SIG-M5 treated with dmso at 0.1 percent for 504 hours (cell line): Measurements from ENCODE around the gene SERHL2.
"Not testable (repeated sequence)": the region's sequence is repeated elsewhere in the genome, so short reads cannot be mapped to it uniquely, and the experiment has no call there.

Source experiments
- DNase-seq: peaks from one replicate; lab custom pipeline; 2025; ENCODE audit not compliant: unreplicated experiment; lab: John Stamatoyannopoulos, UW

SERHL2 gene, protein sequence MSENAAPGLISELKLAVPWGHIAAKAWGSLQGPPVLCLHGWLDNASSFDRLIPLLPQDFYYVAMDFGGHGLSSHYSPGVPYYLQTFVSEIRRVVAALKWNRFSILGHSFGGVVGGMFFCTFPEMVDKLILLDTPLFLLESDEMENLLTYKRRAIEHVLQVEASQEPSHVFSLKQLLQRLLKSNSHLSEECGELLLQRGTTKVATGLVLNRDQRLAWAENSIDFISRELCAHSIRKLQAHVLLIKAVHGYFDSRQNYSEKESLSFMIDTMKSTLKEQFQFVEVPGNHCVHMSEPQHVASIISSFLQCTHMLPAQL

DNA sequence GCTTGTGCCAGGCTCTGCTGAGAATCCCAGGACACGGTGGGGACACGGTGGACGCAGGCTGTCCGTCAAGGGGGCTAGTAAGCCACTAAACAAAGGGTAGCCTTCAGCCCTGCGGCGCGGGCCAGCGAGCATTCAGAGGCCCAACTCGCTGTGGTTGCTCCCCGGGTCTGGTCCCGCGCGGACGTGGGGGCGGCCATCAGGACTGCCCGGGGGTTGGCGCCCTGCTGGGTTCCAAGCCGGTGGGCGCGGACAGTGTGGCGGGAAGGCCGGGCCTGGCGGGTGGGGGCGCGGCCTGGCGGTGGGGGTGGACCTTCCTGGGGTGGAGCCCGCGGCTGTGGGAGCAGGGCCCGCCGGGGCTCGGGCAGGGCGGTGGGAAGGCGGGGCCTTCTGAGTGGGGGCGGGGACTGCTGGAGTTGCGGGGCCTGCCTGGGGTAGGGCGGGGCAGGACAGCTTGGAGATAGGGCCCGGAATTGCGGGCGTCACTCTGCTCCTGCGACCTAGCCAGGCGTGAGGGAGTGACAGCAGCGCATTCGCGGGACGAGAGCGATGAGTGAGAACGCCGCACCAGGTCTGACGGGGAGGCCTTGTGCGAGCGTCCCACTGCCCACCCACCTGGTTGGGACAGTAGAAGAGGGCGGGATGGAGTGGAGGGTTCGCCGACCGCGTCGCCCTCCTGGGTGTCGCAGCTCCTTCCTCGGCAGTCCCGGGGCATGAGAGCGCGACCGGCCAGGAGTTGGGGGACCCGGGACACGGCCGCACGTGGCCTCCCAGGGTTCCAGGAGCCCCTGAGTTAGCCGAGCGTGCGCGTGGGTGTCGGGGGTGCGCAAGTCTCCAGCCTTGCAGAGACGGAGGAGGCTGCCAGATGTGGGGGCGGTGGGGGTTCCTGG is at the start of gene SERHL2:
Gene SERHL2, plus strand, starts transcription at position 482 of the 887 bp plus-strand sequence. Its CDS starts 65 bp downstream, at position 547.
- peak; percentile 36 for DNase-seq

DNA sequence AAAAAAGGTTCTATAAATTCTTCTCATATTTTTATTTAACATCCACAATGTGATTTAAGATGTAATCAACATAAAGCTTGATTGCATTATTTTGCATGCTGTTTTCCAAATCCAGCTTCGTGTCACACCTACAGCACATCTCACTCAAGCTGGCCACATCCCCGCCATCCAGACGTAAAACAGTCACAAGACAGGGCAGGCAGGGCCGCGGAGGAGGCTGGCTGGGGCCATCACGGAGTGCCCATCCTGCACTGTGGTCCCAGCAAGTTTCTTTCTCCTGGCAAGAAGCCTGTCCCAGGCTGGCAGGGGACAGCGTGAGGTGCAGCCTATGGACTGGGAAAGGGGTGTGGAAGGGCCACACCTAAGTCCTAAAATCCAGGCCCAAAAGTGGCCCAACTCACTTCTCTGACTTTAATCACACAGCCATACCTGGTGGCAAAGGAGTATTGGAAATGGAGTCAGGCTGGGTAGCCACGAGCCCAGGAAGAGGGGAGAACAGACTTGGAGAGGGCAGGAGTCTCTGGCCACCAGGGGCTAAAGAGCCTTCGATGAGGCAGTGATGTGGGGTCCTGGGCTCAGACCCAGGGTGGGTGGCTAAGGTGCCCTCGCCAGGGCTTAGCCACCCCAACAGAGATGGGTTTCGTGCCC is 45.3 kb upstream of the SERHL2 start:
- not testable (repeated sequence) for DNase-seq

DNA sequence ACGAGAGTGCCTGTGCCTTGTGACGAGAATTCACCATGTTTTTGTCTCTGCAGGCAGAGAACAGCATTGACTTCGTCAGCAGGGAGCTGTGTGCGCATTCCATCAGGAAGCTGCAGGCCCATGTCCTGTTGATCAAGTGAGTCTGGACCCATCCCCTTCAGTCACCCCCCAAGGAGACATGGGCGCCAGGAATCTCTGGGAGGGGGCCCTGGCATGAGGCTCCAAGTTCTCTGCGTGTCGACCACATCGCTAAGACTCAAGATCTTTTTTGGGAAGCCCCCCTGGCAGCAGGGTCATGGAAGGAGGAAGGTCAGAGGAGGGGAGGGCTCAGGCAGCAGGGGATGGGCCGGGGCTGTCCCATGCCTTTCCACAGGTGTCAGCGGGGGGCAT is 44.8 kb upstream of the SERHL2 start:
- DNase-seq, result not testable (repeated sequence)

DNA sequence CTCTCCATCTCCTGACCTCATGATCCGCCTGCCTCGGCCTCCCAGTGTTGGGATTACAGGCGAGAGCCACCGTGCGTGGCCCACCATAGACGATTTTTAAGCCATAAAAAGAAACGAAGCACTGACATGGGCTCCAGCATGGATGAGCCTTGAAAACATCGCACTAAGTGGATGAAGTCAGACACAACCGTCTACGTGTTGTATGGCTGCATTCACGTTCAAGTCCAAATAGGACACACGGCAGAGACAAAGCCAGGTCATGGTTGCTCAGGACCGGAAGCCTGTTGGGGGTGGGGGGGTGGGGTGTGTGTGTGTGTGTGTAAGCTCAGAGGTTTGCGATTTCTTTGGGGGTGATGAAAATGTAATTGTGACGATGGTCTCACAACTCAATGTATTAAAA is 44.2 kb upstream of the SERHL2 start:
- DNase-seq, result no peak

DNA sequence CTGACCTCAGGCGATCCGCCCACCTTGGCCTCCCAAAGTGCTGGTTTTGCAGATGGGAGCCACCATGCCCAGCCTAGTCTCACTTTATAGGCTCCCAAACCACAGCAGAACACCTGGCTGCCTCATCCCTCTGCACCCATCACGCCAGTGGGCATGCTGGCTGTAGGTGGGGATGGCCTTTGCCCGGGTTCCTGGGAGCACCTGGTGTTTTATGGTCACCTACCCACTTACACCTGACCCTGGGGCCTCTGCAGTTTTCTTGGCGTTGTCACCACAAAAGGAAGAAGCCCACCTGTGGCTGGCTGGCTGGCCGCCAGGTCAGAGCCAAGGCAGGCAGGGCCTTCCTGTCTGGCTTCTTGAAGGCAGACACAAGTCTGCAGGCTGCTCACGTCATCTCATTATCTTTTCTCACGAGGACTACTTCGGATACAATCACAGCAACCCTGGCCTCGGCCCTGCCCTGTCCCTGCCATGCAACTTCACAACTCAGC is 42.3 kb upstream of the SERHL2 start:
- no peak for DNase-seq

DNA sequence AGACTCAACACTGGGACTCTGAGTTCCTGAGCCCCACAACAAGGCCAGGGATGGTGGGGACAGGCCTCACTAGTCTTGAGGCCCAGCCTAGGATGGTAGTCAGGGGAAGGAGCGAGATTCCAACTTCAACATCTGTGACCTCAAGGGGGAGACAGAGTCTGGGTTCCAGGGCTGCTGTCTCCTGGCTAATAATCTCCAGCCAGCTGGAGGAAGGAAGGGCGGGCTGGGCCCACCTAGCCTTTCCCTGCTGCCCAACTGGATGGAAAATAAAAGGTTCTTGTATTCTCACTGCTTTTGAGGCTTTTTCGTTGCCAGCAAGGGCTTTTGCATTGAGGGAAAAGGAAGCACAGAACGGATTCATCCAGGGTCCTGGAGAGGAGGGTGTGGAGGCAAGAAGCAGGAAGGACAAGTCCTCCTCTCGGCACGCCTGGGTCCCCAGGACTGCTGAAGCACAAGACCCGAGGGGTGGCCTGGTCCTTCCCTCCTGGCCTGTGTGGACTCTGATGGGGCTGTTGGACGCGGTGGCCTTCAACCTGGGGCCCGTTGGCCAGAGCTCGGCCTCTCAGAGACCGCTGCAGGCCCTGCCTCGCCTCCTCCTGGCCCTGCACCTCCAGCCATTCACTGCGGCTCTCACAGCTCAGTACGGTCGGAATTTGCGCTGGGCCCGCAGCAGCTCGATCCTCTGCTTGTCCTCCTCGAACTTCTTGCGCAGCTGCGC is 41.3 kb upstream of the SERHL2 start:
- not testable (repeated sequence) for DNase-seq

DNA sequence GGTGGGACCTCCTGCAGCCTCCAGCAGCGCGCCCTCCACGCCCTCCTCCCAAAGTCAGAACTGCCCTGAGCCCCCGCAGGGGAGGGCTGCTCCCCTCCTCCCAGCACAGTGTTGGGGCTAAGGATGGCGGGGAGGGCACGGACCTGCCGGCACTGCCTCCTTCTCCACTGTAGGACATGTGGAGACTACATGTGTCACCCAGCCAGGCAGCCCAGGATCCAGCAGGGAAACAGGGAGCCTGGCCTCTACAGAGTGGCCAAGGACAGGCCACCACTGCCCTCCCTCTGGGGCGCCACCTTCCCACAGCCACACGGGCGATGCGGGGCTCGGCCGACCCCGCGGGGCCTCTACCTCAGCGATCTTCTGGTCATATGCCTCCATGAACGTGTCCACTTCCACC is 39.4 kb upstream of the SERHL2 start:
- DNase-seq, result not testable (repeated sequence)

DNA sequence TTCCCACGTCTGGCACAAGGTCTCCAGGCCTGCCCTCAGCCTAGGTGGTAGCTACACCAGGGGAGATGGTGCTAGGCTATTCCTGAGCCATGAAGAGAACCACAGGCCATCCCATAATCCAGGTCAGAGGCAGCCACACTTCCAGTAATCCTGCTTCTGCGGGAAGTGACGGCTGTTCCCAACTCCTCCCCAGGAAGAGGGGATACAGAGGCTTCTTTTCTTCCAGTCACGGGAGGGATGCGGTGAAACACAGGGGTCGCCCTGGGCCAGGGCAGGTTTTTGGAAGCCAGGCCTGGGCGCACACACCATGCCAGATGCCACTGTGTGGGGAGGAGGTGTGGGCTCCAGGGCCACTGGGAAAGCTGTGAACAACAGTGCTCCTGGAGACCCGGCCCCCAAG is 38.5 kb upstream of the SERHL2 start:
- not testable (repeated sequence) for DNase-seq

DNA sequence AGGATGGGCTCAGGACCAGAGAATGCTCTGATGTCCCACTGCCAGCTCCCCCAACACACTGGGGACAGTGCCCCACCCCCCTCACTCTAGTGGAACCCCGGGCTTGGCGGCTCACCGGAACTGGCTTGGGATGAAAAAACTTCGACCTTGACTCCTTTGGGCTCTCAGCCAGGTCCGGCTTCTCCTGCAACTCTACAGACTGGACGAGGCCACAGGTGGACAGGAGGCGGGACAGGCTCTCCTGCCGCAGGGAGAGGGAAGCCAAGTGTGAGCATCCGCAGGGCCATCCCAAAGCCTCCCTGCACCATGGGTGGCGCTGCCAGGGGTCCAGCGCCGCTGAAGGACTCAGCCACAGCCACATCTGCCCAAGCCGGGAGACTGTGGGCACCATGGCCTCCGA is 37.9 kb upstream of the SERHL2 start:
- no peak for DNase-seq

DNA sequence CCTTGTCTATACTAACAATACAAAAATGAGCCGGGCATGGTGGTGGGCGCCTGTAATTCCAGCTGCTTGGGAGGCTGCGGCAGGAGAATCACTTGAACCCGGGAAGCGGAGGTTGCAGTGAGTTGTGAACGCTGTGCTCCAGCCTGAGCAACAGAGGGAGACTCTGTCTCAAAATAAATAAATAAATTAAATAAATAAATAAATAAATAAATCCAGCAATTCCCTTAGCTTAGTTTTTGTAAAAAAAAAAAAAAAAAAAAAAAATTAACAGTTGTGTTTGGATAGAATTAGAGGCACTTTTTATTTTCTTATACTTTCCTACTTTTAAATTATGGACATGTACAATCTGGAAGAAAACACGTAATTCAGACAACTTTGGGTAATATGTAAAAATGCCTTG is 36.7 kb upstream of the SERHL2 start:
- DNase-seq, result not testable (repeated sequence)

DNA sequence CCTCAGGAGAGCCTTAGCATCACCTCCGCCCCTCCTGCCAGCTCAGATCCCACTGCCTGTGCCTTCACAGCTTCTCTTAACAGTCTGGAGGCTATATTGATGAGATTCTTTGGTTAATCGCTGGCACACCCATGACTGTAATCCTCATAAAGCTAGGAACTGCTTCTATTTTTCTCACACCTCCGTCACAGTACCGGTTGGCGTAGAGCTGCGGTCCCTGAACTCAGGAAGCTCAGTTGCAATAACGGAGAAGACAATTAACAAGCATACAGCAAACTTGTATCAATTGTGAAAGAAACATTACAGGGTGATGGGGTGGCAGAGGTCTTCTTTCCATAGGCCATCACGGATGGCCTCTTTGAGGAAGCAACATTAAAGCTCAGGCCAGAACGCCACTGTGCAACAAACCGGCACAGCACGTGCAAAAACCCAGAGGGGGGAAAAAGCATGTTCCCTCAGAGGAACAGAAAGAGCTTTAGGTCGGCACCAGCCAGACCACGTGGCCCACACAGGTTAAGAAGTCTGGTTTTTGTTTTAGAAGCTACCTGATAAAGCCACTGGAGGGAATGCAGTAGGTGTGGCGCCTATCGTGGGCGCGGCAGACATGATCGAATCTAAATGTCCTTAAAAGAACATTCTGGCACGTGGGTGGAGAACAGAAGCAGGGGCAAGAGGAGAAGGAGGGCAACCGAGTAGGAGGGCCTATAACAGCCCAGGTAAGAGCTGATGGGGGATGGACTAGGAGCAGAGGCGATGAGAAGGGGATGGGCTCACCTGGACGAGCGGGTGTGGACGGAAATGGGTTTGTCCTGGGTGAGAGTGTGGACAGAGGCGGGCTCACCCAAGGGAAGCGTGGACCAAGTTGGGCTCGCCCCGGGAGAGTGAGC is 34.9 kb upstream of the SERHL2 start:
- not testable (repeated sequence) for DNase-seq

DNA sequence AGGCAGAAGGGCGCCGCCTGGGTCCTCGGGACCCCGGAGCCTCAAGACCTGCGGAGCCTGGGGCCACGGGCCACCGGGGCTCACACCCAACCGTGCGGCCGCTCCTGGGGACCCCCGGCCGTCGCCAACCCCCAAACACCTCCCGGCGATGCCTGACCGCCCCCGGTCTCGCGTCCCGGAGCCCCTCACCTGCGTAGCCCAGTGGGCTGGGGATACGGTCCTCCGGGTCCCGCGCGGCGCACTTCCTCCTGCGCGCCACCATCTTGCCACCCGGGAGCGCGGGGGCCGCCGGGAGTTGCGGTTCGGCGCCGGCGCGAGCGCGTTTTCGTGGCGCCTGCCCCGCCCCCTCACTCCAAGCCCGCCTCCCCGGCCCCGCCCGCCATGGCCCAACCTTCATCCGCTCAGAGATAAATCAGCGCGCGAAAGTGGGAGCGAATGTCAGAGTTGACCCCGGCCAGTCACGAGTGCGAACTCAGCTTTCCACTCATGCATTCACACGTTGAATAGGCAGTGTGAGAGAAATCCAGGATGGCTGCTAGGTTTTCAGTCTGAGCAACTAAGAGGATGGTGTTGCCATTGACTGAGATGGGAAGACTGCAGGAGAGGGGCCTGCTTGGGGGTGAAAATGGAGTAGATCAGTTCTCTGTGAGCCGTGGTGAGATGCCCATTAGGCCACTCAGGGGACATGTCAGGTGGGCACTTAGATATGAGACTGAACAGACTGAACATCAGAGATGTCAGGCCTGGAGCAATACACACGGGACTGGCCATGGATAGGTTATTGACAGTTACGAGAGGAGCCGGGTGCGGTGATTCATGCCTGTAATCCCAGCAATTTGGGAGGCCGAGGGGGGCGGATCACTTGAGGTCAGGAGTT is 34.0 kb upstream of the SERHL2 start, which contains the start of gene RRP7A:
Gene RRP7A, minus strand, starts transcription at position 272 of the 877 bp plus-strand sequence. Its CDS starts 10 bp downstream, at position 262.
- peak; percentile 54 for DNase-seq

DNA sequence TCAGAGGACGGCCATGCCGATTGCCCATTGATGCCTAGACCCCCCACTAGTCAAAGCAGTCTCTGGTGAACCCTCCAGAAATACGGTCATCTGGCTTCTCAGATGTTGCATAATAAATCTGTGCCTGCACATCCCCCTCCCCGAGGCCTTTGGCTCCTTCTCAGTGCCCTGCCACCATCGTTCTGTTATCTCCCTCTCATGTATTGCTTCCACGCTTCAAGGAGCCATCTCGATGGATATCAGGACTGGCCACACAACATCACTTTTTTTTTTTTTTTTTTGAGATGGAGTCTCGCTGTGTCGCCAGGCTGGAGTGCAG is 32.6 kb upstream of the SERHL2 start:
- no peak for DNase-seq

DNA sequence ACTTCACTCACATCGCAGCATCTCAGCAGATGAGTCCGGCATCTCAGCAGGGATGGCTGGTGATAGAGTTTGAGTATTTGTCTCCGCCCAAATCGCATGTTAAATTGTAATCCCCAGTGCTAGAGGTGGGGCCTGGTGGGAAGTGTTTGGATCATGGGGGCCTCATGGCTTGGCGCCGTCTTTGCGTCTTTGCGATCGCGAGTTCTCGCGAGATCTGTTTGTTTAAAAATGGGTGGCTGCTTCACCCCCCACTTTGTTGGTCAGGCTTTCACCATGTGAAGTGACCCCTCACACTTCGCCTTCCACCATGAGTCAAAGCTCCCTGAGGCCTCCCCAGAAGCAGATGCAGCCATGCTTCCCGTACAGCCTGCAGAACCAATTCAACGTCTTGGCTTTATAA is 31.2 kb upstream of the SERHL2 start:
- DNase-seq, result no peak

DNA sequence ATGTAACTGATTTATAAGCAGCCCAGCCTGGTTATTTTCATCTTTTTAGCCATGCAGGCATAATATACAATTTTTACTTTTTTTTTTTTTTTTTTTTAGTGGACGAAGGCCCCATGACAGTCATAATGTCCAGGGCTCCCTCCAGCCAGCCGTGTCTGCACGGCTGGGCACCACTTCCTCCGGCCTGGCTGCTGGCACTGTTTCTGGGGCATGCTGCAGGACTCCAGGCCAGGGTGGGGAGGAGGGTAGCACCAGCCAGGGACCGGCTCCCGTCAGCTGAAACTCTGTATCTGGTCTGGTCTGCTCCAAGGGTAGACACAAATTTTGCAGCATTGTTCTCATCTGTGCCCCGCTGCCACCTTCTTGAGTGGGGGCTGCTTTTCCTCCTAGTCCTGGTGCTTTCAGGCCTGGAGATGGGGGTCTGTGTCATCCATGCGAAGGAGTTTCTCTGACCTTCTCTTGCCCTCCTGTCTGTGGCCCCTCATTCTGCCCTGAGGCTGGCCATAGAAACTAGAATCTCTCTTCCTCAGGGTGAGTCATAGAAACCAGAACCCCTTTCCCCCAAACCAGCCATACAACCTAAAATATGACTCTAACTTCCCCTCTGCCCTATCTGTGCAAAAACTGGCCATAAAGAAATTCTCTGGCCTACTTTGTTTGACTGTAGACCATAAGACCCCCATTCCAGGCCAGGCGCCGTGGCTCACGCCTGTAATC is 25.0 kb upstream of the SERHL2 start:
- no peak for DNase-seq

DNA sequence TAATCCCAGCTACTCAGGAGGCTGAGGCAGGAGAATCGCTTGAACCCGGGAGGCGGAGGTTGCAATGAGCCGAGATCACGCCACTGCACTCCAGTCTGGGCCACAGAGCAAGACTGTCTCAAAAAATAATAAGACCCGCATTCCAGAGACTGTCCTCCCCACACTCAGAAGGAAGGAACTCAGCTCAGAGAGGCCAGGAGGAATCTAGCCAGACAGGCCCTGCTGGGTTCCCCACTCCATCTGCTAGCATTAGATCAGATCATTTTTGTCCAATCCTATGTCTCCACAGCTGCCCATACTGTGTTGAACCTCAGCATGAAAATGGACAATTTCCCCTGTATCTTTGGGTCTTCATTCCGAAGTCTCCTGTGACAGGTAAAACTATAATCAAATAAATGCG is 24.3 kb upstream of the SERHL2 start:
- DNase-seq, result not testable (repeated sequence)

DNA sequence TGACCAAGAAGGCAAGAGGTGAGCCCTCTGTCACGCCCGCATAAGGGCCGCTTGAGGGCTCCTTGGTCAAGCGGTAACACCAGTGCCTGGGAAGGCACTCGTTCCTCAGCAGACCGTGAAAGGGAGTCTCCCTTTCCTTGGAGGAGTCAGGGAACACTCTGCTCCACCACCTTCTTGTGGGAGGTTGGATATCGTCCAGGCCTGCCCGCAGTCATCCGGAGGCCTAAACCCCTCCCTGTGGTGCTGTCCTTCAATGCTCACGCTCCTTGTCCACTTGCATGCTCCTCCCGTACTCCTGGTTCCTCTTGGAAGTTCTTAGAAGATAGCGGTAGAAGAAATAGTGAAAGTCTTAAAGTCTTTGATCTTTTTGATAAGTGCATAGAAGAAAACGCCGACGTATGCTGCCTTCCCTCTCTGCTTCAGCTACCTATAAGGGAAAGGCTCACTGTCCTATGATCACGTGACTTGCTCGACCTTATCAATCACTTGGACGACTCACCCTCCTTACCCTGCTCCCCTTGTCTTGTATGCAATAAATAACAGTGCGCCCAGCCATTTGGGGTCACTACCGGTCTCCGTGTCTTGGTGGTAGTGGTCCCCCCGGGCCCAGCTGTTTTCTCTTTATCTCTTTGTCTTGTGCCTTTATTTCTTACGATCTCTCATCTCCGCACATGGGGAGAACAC is 22.2 kb upstream of the SERHL2 start:
- DNase-seq, result not testable (repeated sequence)

DNA sequence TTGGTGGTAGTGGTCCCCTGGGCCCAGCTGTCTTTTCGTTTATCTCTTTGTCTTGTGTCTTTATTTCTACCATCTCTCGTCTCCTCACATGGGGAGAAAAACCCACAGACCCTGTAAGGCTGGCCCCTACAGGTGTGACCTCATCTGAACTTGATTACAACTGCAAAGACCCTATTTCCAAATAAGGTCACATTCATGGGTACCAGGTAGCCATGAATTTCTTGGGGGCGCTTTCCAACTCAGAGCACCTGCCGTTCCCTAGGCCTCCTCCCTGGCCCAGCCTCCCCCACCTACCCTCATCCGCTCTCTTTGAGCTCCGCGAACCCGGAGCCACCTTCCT is 20.1 kb upstream of the SERHL2 start:
- DNase-seq, result no peak
